DMS114 treated with DMSO at 0.1 percent for 48 hours (cell line): ENCODE results near the gene PCCA.
"Not testable (repeated sequence)": the region's sequence is repeated elsewhere in the genome, so short reads cannot be mapped to it uniquely, and the experiment has no call there.

Source experiments
- DNase-seq: peaks from one replicate; lab custom pipeline; 2025; ENCODE audit not compliant: unreplicated experiment; lab: John Stamatoyannopoulos, UW

The PCCA gene

GRCh38 chr13:100356426-100356825 lies 267.5 kb downstream of the PCCA start:
- DNase-seq = no peak

- DNase-seq = no peak
These were observed 268.0 kb downstream of the PCCA start for GRCh38 chr13:100356889-100357288.

- no peak for DNase-seq
These were observed 268.9 kb downstream of the PCCA start for GRCh38 chr13:100357764-100358163.

- no peak for DNase-seq
These were observed 272.6 kb downstream of the PCCA start for GRCh38 chr13:100361504-100361903.

GRCh38 chr13:100362371-100362770 lies 273.5 kb downstream of the PCCA start:
- no peak for DNase-seq

- no peak for DNase-seq
These were observed 273.9 kb downstream of the PCCA start for GRCh38 chr13:100362781-100363180.

GRCh38 chr13:100363285-100363711 lies 274.4 kb downstream of the PCCA start:
- no peak for DNase-seq

- DNase-seq = no peak
These were observed 275.0 kb downstream of the PCCA start for GRCh38 chr13:100363874-100364273.

- DNase-seq = no peak
These were observed 275.7 kb downstream of the PCCA start for GRCh38 chr13:100364591-100364990.

GRCh38 chr13:100365680-100366079 lies 276.8 kb downstream of the PCCA start:
- DNase-seq = no peak

- DNase-seq = no peak
These were observed 289.6 kb downstream of the PCCA start for GRCh38 chr13:100378533-100378932.

- DNase-seq = no peak
These were observed 292.8 kb downstream of the PCCA start for GRCh38 chr13:100381595-100382224.

- no peak for DNase-seq
These were observed 293.9 kb downstream of the PCCA start for GRCh38 chr13:100382785-100383184.

GRCh38 chr13:100387416-100387815 lies 298.5 kb downstream of the PCCA start:
- no peak for DNase-seq

GRCh38 chr13:100388150-100388549 lies 299.3 kb downstream of the PCCA start:
- not testable (repeated sequence) for DNase-seq

GRCh38 chr13:100388923-100389322 lies 300.0 kb downstream of the PCCA start:
- DNase-seq = no peak

GRCh38 chr13:100389617-100390016 lies 300.7 kb downstream of the PCCA start:
- DNase-seq = no peak

- no peak for DNase-seq
These were observed 304.1 kb downstream of the PCCA start for GRCh38 chr13:100392709-100393630.

GRCh38 chr13:100394005-100394695 lies 305.3 kb downstream of the PCCA start:
- no peak for DNase-seq

GRCh38 chr13:100395698-100396373 lies 306.9 kb downstream of the PCCA start:
- no peak for DNase-seq

GRCh38 chr13:100396776-100397175 lies 307.9 kb downstream of the PCCA start:
- no peak for DNase-seq
